Measurements from ENCODE around the gene LRRC4B. TPM values are rescaled to one million over a fixed set of nuclear protein-coding genes. Genes with fewer than 3 reads are reported as not detected.

Gene LRRC4B
- total and polyA plus RNA-seq, 2 of the 4 experiments (the other 2 are of a cell fraction): 0.03 TPM; not detected in 1

GRCh38 chr19:50467566-50467965 lies 100.7 kb downstream of the LRRC4B start:
- no peak overlapping the region for H3K18ac ChIP-seq (ENCODE audit: low read depth, low read length)
- ATAC-seq (ENCODE audit: low read depth) (no peak), DNase-seq (no peak)
- no peaks in the 10 kb centered on the region for H3K9me3 ChIP-seq (ENCODE audit: control insufficient read depth, insufficient read depth, low read length)
- no peaks in the 10 kb centered on the region for H3K9me1 ChIP-seq (ENCODE audit: insufficient read depth, low read length)
- no TSS peak for BruUV-seq (replicated peaks)
- no peak overlapping the region for H3K4me2 ChIP-seq (ENCODE audit: low read depth, low read length)
- ChIA-PET POLR2A (ENCODE audit: unreplicated experiment) (no interaction called here), CTCF (no interaction called here)
- H3K23ac ChIP-seq (ENCODE audit: low read depth, low read length): no peak overlapping the region
- H3K27ac ChIP-seq (ENCODE audit: insufficient read depth, low read length): no peak overlapping the region
- dilution Hi-C loops (cut with HindIII; ENCODE audit: low sequenced_read_pairs, unreplicated experiment) (no loop called here), in situ Hi-C loops (cut with MboI; ENCODE audit: low sequenced_read_pairs) (no loop called here), intact Hi-C loops (cut with micrococcal nuclease) (no loop called here)
- TF ChIP-seq CHD1 (IDR thresholded peaks at IDR 0.05; ENCODE audit: low read depth, low read length) (no peak), CTCF (conservative IDR thresholded peaks at IDR 0.05; ENCODE audit: low read depth, low read length) (no peak), BHLHE40 (IDR thresholded peaks at IDR 0.05; ENCODE audit: low read depth, low read length) (no peak), FOS (IDR thresholded peaks at IDR 0.05; ENCODE audit: low read depth, low read length) (no peak), ELK1 (IDR thresholded peaks at IDR 0.05; ENCODE audit: borderline replicate concordance, low read depth, low read length) (no peak), SMC3 (IDR thresholded peaks at IDR 0.05; ENCODE audit: low read depth, low read length) (no peak), MXI1 (IDR thresholded peaks at IDR 0.05; ENCODE audit: borderline replicate concordance, low read depth, low read length) (no peak), RFX5 (IDR thresholded peaks at IDR 0.05; ENCODE audit: low read depth, low read length) (no peak), POLR2A (IDR thresholded peaks at IDR 0.05; ENCODE audit: low read depth, low read length) (no peak), USF2 (IDR thresholded peaks at IDR 0.05; ENCODE audit: low read depth, low read length) (no peak)
- H3K14ac ChIP-seq (replicated peaks; ENCODE audit: low read depth, low read length): no peak overlapping the region
- H4K91ac ChIP-seq (ENCODE audit: insufficient read depth, low read depth, low read length): no peak overlapping the region
- WGBS, 2 experiments (ENCODE audit: extremely low coverage in 2 of 2, insufficient read length in 1 of 2): 81% methylated on average over 7 of the region's 18 CpGs; no CpG with 5 or more reads in 1 of the 2 experiments
- H2BK120ac ChIP-seq (ENCODE audit: low read depth, low read length): no peak overlapping the region
- H3K9ac ChIP-seq (ENCODE audit: low read depth, low read length): no peak overlapping the region
- no peak overlapping the region for H4K5ac ChIP-seq (ENCODE audit: low read depth, low read length)
- no peak overlapping the region for H2AK5ac ChIP-seq (ENCODE audit: low read depth, low read length)
- no peak overlapping the region for H3K56ac ChIP-seq (ENCODE audit: extremely low read depth, insufficient read depth, low read length)
- no peaks in the 10 kb centered on the region for H3K79me1 ChIP-seq (ENCODE audit: low read depth in 1 of 2, low read length in 2 of 2)
- no peak overlapping the region for H3K4ac ChIP-seq (ENCODE audit: low read depth, low read length)
- no peaks in the 10 kb centered on the region for H4K20me1 ChIP-seq (ENCODE audit: insufficient read depth, low read length)
- no peak overlapping the region for H4K8ac ChIP-seq (ENCODE audit: low read depth in 2 of 2, low read length in 2 of 2)
- no peak overlapping the region for H3K4me3 ChIP-seq (ENCODE audit: insufficient read depth, low read depth, low read length)
- no peak overlapping the region for H2BK15ac ChIP-seq (ENCODE audit: low read depth, low read length)
- no peak overlapping the region for H2AK9ac ChIP-seq (replicated peaks; ENCODE audit: low read depth, low read length, poor library complexity)
- peaks cover 2% of the 10 kb centered on the region; the same call in 1 of the 2 replicates for H3K27me3 ChIP-seq (ENCODE audit: control insufficient read depth, insufficient read depth, low read length)
- no peak overlapping the region for H2BK20ac ChIP-seq (ENCODE audit: low read depth, low read length)
- H3K36me3 ChIP-seq (ENCODE audit: control insufficient read depth, insufficient read depth, low read length): no peaks in the 10 kb centered on the region
- no peak overlapping the region for H2BK5ac ChIP-seq (ENCODE audit: low read depth, low read length, poor library complexity, severe bottlenecking)
- no peak overlapping the region for H2AFZ ChIP-seq (replicated peaks; ENCODE audit: low read length, poor library complexity)
- no peaks in the 10 kb centered on the region for H3K4me1 ChIP-seq (ENCODE audit: control insufficient read depth, insufficient read depth, low read length)

All from IMR-90 (cell line).